RKO (cell line): Measurements from ENCODE around the gene SLC25A21.

Source experiments
- DNase-seq: peaks from one replicate; pipeline ENCODE4 v3.0.0-alpha.2; 2016; ENCODE audit warnings: low spot score

The SLC25A21 gene

GRCh38 chr14:37045340-37046061, 126.9 kb downstream of the SLC25A21 start:
- DNase-seq, result no peak

GRCh38 chr14:37037636-37038387, 134.6 kb downstream of the SLC25A21 start:
- DNase-seq, result no peak

- peak; percentile 10 for DNase-seq
Measured at GRCh38 chr14:37036669-37037341, 135.6 kb downstream of the SLC25A21 start.

GRCh38 chr14:37035401-37035800, 137.0 kb downstream of the SLC25A21 start:
- DNase-seq, result no peak

GRCh38 chr14:37034410-37035285, 137.8 kb downstream of the SLC25A21 start:
- DNase-seq, result no peak

- DNase-seq, result no peak
Measured at GRCh38 chr14:37032863-37033262, 139.5 kb downstream of the SLC25A21 start.

GRCh38 chr14:37027188-37027824, 145.1 kb downstream of the SLC25A21 start:
- no peak for DNase-seq

- no peak for DNase-seq
Measured at GRCh38 chr14:37023875-37024565, 148.4 kb downstream of the SLC25A21 start.

GRCh38 chr14:37021390-37021789, 151.0 kb downstream of the SLC25A21 start:
- DNase-seq, result no peak

GRCh38 chr14:37019488-37019887, 152.9 kb downstream of the SLC25A21 start:
- DNase-seq, result no peak

- DNase-seq, result no peak
Measured at GRCh38 chr14:37018571-37019240, 153.7 kb downstream of the SLC25A21 start.

GRCh38 chr14:37013078-37013477, 159.3 kb downstream of the SLC25A21 start:
- DNase-seq, result no peak

GRCh38 chr14:36998686-36999085, 173.7 kb downstream of the SLC25A21 start:
- DNase-seq, result no peak

- DNase-seq, result no peak
Measured at GRCh38 chr14:36997843-36998242, 174.6 kb downstream of the SLC25A21 start.

- DNase-seq, result no peak
Measured at GRCh38 chr14:36996857-36997590, 175.4 kb downstream of the SLC25A21 start.

GRCh38 chr14:36996133-36996856, 176.1 kb downstream of the SLC25A21 start:
- peak; percentile 76 for DNase-seq

GRCh38 chr14:36989806-36990205, 182.6 kb downstream of the SLC25A21 start:
- no peak for DNase-seq

GRCh38 chr14:36988989-36989388, 183.4 kb downstream of the SLC25A21 start:
- no peak for DNase-seq

GRCh38 chr14:36988568-36988967, 183.8 kb downstream of the SLC25A21 start:
- no peak for DNase-seq
